BJ (cell line): Measurements from ENCODE around the gene OGDHL. TPM values are rescaled to one million over a fixed set of nuclear protein-coding genes. Genes with fewer than 3 reads are reported as not detected.

Source experiments
- CTCF ChIA-PET: fragments of 350-600 bp; formaldehyde crosslinking; extraction: SDS; loops from one replicate; lab custom pipeline; 2021; ENCODE audit warnings: antibody characterized with exemption, inconsistent platforms; lab: Yijun Ruan, JAX
- POLR2A ChIA-PET: fragments of 300-600 bp; sonication (Branson Sonifier 250); formaldehyde crosslinking; extraction: SDS; loops from one replicate; lab custom pipeline; 2021; ENCODE audit warnings: antibody characterized with exemption; lab: Charles Lee
- DNase-seq: peaks from one replicate; pipeline ENCODE4 v3.0.0-alpha.2; 2011; ENCODE audit warnings: low read depth
- H3K27me3 ChIP-seq: 2 replicates; pipeline ENCODE4 v1.6.0; 2011; ENCODE audit warnings: low read length; ENCODE audit not compliant: control insufficient read depth, insufficient read depth
- H3K36me3 ChIP-seq: 2 replicates; pipeline ENCODE4 v1.5.1; 2011; ENCODE audit warnings: low read length; ENCODE audit not compliant: control insufficient read depth, insufficient read depth
- H3K4me3 ChIP-seq: 2 replicates; pipeline ENCODE4 v1.5.1; 2011; ENCODE audit warnings: low read depth, mild to moderate bottlenecking, control low read depth, low read length
- CTCF ChIP-seq: IDR thresholded peaks from 2 replicates; pipeline ENCODE4 v1.5.1; 2011; ENCODE audit warnings: low read depth, mild to moderate bottlenecking, control low read depth, inconsistent platforms, low read length, moderate library complexity; ENCODE audit not compliant: insufficient read depth
- polyA plus RNA-seq: library from polyadenylated mRNA; depleted of rRNA; stranded (reverse); fragments of >200 nt; gene quantifications from 2 replicates; pipeline ENCODE4 v1.2.3, GENCODE V29; 2011; rRNA removed

The OGDHL gene
- polyA plus RNA-seq, 1 experiment, result 0.16 TPM

- Histone ChIP-seq H3K4me3 (no peak overlapping the region), H3K27me3 (peaks cover 17% of the 10 kb centered on the region), H3K36me3 (no peaks in the 10 kb centered on the region)
- no peak for TF ChIP-seq CTCF
- CTCF ChIA-PET, result no interaction called here
- DNase-seq, result no peak
- POLR2A ChIA-PET, result no interaction called here
Measured at GRCh38 chr10:49686651-49687050, 75.5 kb downstream of the OGDHL start.

Other genes with a start within 250 kb of the OGDHL start
- 22.1 and 26.1 TPM in 2 replicates for gene ERCC6, start 223.2 kb downstream of the OGDHL start, polyA plus RNA-seq
- not detected in 2 replicates for gene SLC18A3, start 152.0 kb downstream of the OGDHL start, polyA plus RNA-seq
- not detected in 2 replicates for gene CHAT, start 148.3 kb downstream of the OGDHL start, polyA plus RNA-seq
- gene C10orf53, start 82.7 kb downstream of the OGDHL start, polyA plus RNA-seq, result not detected in 2 replicates
- gene PARG, start 179.7 kb upstream of the OGDHL start, polyA plus RNA-seq, result 8.1 and 12.4 TPM in 2 replicates
- 11.4 and 16.2 TPM in 2 replicates for gene TIMM23B, start 179.7 kb upstream of the OGDHL start, polyA plus RNA-seq
- gene AGAP6, start 226.1 kb upstream of the OGDHL start, polyA plus RNA-seq, result 8.5 and 10.5 TPM in 2 replicates